ENCODE data around the gene VASP.

GRCh38 chr19:45505996-45506245, 1.4 kb upstream of the VASP start:
- TF ChIP-seq, protein P1, sequence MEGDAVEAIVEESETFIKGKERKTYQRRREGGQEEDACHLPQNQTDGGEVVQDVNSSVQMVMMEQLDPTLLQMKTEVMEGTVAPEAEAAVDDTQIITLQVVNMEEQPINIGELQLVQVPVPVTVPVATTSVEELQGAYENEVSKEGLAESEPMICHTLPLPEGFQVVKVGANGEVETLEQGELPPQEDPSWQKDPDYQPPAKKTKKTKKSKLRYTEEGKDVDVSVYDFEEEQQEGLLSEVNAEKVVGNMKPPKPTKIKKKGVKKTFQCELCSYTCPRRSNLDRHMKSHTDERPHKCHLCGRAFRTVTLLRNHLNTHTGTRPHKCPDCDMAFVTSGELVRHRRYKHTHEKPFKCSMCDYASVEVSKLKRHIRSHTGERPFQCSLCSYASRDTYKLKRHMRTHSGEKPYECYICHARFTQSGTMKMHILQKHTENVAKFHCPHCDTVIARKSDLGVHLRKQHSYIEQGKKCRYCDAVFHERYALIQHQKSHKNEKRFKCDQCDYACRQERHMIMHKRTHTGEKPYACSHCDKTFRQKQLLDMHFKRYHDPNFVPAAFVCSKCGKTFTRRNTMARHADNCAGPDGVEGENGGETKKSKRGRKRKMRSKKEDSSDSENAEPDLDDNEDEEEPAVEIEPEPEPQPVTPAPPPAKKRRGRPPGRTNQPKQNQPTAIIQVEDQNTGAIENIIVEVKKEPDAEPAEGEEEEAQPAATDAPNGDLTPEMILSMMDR (conservative IDR thresholded peaks at IDR 0.05; ENCODE audit: low read length): no peak
- no peak for TF ChIP-seq EZH2phosphoT487 (IDR thresholded peaks at IDR 0.05; ENCODE audit: borderline replicate concordance)
